Panc1 (cell line): ENCODE data around the gene TMEM242. TPM values are rescaled to one million over a fixed set of nuclear protein-coding genes. Genes with fewer than 3 reads are reported as not detected.

ENCODE experiments used
- ATAC-seq: fragments of 200-7000 bp; cut with Tn5 transposase; 2 replicates; pipeline ENCODE4 v1.9.1; 2020; ENCODE audit warnings: mild to moderate bottlenecking, moderate library complexity
- BruUV-seq: library from RNA; stranded (reverse); fragments of 400-500 nt; replicated peaks from 2 replicates; lab custom pipeline; 2021; lab: Mats Ljungman, UMichigan
- CTCF ChIA-PET: fragments of 300-600 bp; sonication (Branson Sonifier 250); formaldehyde crosslinking; loops from one replicate; lab custom pipeline; 2022; ENCODE audit warnings: antibody characterized with exemption; lab: Charles Lee
- POLR2A ChIA-PET: fragments of 300-600 bp; sonication (Branson Sonifier 250); formaldehyde crosslinking; loops from one replicate; lab custom pipeline; 2022; ENCODE audit warnings: antibody characterized with exemption; lab: Charles Lee
- DNase-seq: peaks from one replicate; pipeline ENCODE4 v3.0.0-alpha.2; 2010; ENCODE audit warnings: low read depth, low spot score
- H3K27ac ChIP-seq: 2 replicates; pipeline ENCODE4 v1.5.1; 2011; ENCODE audit warnings: mild to moderate bottlenecking, low read length, inconsistent platforms
- H3K27me3 ChIP-seq: fragments of 200-500 bp; sonication (Bioruptor generic); 2 replicates; pipeline ENCODE4 v1.6.0; 2014; ENCODE audit warnings: low read length, inconsistent platforms; ENCODE audit not compliant: control insufficient read depth, insufficient read depth
- H3K36me3 ChIP-seq: fragments of 200-500 bp; sonication (Bioruptor generic); 2 replicates; pipeline ENCODE4 v1.5.1; 2014; ENCODE audit warnings: inconsistent platforms, mild to moderate bottlenecking, low read length, moderate library complexity; ENCODE audit not compliant: control insufficient read depth, insufficient read depth
- H3K4me1 ChIP-seq: 2 replicates; pipeline ENCODE4 v1.5.1; 2011; ENCODE audit warnings: inconsistent platforms, mild to moderate bottlenecking, low read length, moderate library complexity; ENCODE audit not compliant: control insufficient read depth, insufficient read depth
- H3K4me3 ChIP-seq, 2 experiments: 2 replicates each; pipeline ENCODE4 v1.5.1; 2011 to 2012; ENCODE audit warnings: low read depth in 2 of 2, low read length in 2 of 2, mild to moderate bottlenecking in 2 of 2, inconsistent platforms in 1 of 2, moderate library complexity in 1 of 2
- H3K9me3 ChIP-seq: fragments of 200-500 bp; sonication (Bioruptor generic); 2 replicates; pipeline ENCODE4 v1.5.1; 2014; ENCODE audit warnings: low read depth, mild to moderate bottlenecking, inconsistent platforms, low read length, moderate library complexity; ENCODE audit not compliant: control insufficient read depth, insufficient read depth
- POLR2AphosphoS5 ChIP-seq: IDR thresholded peaks from 2 replicates; pipeline ENCODE4 v1.6.1; 2012; ENCODE audit warnings: mild to moderate bottlenecking, low read depth, low read length, moderate library complexity
- SIN3A ChIP-seq: IDR thresholded peaks from 2 replicates; pipeline ENCODE4 v1.6.1; 2012; ENCODE audit warnings: low read depth, mild to moderate bottlenecking, low read length, moderate library complexity, borderline replicate concordance; ENCODE audit not compliant: insufficient read depth
- TCF7L2 ChIP-seq: IDR thresholded peaks from 2 replicates; pipeline ENCODE4 v1.6.1; 2011; ENCODE audit warnings: mild to moderate bottlenecking, low read depth, low read length, inconsistent platforms
- in situ Hi-C: cut with HindIII; loops from 2 replicates; pipeline ENCODE4 v1.10.0; 2016; ENCODE audit warnings: low sequenced_read_pairs, low pct_unique_long_range_greater_than_20kb
- intact Hi-C: fragments of 100-400 bp; cut with micrococcal nuclease; formaldehyde crosslinking; loops from one replicate; pipeline ENCODE4 v1.10.0; 2022; ENCODE audit not compliant: unreplicated experiment
- total RNA-seq: library from RNA; stranded (reverse); gene quantifications from one replicate; pipeline ENCODE4 v1.2.1, GENCODE V29; 2021; ENCODE audit not compliant: unreplicated experiment
- TF ChIP-seq, protein P1 (sequence below), 2 experiments: IDR thresholded peaks; 2 replicates each; pipeline ENCODE4 v1.6.1; 2011 to 2012; ENCODE audit warnings: low read depth in 2 of 2, control low read depth in 1 of 2, low read length in 1 of 2, mild to moderate bottlenecking in 1 of 2, moderate library complexity in 1 of 2; ENCODE audit not compliant: insufficient read depth in 1 of 2
- TF ChIP-seq, protein P2 (sequence below): fragments of 450-650 bp; IDR thresholded peaks from 2 replicates; pipeline ENCODE4 v1.5.1; 2017; ENCODE audit warnings: mild to moderate bottlenecking

Gene TMEM242
- total RNA-seq, 1 experiment from 2014 or later, result 6.8 TPM

DNA sequence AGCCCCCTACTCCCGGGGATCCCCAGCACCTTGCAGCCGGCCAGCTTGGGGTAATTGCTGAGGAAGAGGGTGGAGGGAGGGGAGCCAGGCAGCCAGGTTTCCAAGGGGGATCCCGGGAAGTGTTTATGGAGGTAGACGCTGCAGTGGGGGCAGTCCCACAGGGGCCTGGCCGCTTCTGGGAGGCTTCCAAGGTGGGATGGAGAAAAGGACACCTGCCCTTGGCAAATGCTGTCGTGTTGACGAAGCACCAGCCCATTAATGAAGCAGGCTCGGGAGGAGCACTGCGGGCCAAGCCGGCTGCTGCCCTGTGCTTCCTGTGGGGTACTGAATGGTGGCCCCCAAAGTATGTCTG lies 82.4 kb downstream of the TMEM242 start:
- Histone ChIP-seq H3K4me3 (no peak overlapping the region), H3K27me3 (no peaks in the 10 kb centered on the region), H3K9me3 (no peaks in the 10 kb centered on the region), H3K36me3 (no peaks in the 10 kb centered on the region), H3K4me1 (no peaks in the 10 kb centered on the region), H3K27ac (no peak overlapping the region)
- CTCF ChIA-PET, result no interaction called here
- ATAC-seq (no peak), DNase-seq (no peak)
- TF ChIP-seq TCF7L2 (no peak), POLR2AphosphoS5 (no peak), SIN3A (no peak)
- TF ChIP-seq, protein P1, sequence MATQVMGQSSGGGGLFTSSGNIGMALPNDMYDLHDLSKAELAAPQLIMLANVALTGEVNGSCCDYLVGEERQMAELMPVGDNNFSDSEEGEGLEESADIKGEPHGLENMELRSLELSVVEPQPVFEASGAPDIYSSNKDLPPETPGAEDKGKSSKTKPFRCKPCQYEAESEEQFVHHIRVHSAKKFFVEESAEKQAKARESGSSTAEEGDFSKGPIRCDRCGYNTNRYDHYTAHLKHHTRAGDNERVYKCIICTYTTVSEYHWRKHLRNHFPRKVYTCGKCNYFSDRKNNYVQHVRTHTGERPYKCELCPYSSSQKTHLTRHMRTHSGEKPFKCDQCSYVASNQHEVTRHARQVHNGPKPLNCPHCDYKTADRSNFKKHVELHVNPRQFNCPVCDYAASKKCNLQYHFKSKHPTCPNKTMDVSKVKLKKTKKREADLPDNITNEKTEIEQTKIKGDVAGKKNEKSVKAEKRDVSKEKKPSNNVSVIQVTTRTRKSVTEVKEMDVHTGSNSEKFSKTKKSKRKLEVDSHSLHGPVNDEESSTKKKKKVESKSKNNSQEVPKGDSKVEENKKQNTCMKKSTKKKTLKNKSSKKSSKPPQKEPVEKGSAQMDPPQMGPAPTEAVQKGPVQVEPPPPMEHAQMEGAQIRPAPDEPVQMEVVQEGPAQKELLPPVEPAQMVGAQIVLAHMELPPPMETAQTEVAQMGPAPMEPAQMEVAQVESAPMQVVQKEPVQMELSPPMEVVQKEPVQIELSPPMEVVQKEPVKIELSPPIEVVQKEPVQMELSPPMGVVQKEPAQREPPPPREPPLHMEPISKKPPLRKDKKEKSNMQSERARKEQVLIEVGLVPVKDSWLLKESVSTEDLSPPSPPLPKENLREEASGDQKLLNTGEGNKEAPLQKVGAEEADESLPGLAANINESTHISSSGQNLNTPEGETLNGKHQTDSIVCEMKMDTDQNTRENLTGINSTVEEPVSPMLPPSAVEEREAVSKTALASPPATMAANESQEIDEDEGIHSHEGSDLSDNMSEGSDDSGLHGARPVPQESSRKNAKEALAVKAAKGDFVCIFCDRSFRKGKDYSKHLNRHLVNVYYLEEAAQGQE (IDR thresholded peaks at IDR 0.05; ENCODE audit: insufficient read depth in 1 of 2, low read depth in 2 of 2, low read length in 1 of 2), result no peak
- TF ChIP-seq, protein P2, sequence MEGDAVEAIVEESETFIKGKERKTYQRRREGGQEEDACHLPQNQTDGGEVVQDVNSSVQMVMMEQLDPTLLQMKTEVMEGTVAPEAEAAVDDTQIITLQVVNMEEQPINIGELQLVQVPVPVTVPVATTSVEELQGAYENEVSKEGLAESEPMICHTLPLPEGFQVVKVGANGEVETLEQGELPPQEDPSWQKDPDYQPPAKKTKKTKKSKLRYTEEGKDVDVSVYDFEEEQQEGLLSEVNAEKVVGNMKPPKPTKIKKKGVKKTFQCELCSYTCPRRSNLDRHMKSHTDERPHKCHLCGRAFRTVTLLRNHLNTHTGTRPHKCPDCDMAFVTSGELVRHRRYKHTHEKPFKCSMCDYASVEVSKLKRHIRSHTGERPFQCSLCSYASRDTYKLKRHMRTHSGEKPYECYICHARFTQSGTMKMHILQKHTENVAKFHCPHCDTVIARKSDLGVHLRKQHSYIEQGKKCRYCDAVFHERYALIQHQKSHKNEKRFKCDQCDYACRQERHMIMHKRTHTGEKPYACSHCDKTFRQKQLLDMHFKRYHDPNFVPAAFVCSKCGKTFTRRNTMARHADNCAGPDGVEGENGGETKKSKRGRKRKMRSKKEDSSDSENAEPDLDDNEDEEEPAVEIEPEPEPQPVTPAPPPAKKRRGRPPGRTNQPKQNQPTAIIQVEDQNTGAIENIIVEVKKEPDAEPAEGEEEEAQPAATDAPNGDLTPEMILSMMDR, result no peak
- no TSS peak for BruUV-seq
- in situ Hi-C loops (no loop called here), intact Hi-C loops (no loop called here)
- POLR2A ChIA-PET, result no interaction called here

DNA sequence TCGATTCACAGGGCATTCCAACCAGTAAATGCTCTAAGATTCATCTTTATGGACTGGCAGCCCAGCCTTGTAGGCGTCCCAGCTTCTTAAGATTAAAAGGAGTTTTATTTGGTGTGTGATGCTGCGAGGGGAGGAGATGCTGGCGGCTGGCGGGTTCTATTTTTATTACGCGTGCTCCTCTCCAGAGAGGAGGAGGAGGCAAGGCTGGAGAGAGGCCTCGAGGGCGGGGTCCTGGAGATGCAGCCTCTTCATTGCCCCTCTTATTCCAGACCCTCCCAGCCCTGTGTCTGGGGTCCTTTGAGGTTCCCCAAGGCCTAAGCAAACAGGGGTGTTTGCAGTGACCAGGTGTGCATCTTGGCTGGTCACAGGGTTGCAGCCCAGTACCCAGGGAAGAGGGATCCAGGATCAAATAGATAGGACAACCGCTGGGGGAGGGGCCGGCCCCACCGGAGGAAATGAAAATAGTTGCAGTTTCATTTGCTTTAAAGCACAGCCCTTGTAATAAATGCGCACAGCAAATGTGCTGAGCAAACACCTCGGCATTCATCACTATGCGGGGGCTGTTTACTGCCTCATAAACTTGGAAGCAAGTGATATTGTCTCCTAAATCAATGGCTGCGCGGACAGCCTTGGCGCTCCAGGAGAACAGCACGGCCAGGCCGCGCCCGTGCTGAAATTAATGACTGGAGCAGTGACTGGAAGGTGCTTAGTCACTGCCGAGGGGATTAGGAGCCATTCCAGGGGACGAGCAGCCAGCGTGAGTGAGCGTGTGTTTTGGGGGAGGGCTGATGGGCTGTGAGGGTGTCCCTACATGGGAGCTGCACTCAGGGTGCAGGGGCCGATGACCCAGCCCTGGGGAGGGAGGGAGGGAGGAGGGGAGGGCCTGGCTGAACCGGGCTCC lies 83.0 kb downstream of the TMEM242 start:
- Histone ChIP-seq H3K27me3 (no peaks in the 10 kb centered on the region), H3K27ac (no peak overlapping the region), H3K4me3 (no peak overlapping the region), H3K4me1 (no peaks in the 10 kb centered on the region), H3K36me3 (no peaks in the 10 kb centered on the region), H3K9me3 (no peaks in the 10 kb centered on the region)
- in situ Hi-C loops (no loop called here), intact Hi-C loops (no loop called here)
- DNase-seq (no peak), ATAC-seq (peak; percentile 11; the same call in 1 of the 2 replicates)
- no TSS peak for BruUV-seq
- no peak for TF ChIP-seq SIN3A
- TF ChIP-seq POLR2AphosphoS5, result no peak
- TF ChIP-seq, protein P1 (IDR thresholded peaks at IDR 0.05; ENCODE audit: insufficient read depth in 1 of 2, low read depth in 2 of 2, low read length in 1 of 2), result no peak
- TF ChIP-seq, protein P2, result no peak
- TF ChIP-seq TCF7L2, result no peak
- CTCF ChIA-PET, result no interaction called here
- POLR2A ChIA-PET, result no interaction called here
